GM12801 (cell line): Measurements from ENCODE around the gene AP2A2.

Experiments used
- CTCF ChIP-seq: IDR thresholded peaks from one replicate; pipeline ENCODE4 v1.5.1; 2011; ENCODE audit warnings: control low read depth; ENCODE audit not compliant: insufficient read length; ENCODE audit errors: extremely low read depth

AP2A2 gene

DNA sequence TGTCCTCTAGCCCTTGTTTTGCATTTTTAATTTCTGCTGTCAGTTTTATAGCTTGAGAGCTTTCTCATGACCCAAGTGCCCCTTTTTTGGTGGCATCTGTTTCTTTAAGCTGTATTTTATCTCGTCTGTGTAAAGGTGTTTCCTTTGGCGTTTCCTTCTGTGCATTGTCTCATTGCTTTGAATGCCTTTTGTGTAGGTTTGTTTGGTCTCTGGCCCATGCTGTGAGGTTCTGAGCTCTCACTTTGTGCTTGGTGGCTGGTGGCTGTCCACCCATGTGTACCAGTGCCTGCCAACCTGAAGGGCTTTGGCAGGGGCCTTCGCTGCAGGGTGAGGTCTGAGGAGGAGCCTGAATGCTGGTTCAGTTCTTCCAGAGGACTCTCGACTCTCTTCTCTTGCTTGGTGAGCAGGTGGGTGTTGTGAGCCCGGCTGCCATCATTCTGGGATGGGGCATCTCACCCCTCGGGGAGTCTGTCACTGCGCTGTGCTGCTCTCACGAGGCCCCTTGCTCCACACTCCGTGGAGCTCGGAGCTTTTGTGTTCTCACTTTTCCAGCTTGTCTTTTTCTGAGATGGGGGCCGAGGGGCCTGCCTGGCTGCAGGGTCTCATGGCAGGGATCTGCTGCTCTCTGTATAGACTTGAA lies 14.9 kb downstream of the AP2A2 start:
- TF ChIP-seq CTCF: no peak

- no peak for TF ChIP-seq CTCF
Observed at GRCh38 chr11:942823-943222, 17.2 kb downstream of the AP2A2 start.

GRCh38 chr11:944711-945470 lies 19.2 kb downstream of the AP2A2 start:
- TF ChIP-seq CTCF: no peak

- TF ChIP-seq CTCF: no peak
Observed at GRCh38 chr11:945986-946385, 20.3 kb downstream of the AP2A2 start.

DNA sequence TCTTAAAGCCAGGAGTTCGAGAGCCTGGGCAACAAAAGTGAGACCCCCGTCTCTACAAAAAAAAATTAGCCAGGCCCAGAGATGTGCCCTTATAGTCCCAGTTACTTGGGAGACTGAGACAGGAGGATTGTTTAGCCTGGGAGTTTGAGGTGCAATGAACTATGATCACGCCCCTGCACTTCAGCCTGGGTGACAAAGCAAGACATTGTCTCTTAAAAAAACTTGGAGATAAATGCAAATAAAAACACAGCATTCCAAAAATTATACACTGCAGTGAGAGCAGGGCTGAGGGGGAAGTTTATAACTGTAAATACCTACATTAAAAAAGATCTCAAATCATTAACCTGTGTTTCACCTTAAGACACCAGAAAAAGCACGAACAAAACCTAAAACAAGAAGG lies 22.1 kb downstream of the AP2A2 start:
- TF ChIP-seq CTCF: no peak

GRCh38 chr11:951507-951906 lies 25.8 kb downstream of the AP2A2 start:
- no peak for TF ChIP-seq CTCF

DNA sequence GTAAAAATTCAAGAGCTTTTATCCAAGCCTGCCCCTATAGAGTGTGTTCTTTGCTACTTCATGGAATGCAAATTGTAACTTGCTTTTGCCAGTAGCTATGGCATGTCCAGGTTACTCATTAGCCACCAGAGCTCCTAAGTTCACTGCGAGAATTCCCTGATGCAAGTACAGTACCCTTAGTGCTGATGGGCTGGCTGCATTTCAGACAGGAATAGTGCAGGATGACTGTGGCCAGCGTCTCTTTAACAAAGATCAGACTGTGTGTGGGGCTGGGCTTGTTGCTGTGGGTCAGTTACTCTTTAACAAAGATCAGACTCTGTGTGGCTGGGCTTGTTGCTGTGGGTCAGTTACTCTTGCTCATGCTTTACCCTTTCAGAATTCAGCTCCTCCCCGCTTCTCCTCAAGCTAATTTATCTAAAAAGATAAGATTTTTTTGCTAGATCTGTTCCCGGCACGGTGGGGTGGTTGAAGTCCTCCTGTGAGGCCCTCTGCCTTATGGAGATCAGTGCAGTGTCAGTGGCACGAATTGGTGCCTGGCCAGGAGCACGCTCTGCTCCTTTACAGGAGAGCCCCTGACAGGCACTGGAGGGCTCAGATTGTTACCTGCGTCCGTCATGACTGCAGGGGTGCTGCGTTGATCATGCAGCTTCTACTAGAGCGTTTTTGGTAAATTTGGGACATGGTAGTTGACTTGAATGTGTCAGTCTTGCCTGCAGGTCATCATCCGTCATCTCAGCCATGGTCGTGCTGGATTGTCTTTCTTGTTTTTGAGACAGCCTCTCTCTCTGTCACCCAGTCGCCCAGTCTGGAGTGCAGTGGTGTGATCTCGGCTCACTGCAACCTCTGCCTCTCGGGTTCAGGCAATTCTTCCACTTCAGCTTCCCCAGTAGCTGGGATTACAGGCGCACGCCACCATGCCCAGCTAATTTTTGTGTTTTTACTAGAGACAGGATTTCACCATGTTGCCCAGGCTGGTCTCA lies 27.0 kb downstream of the AP2A2 start:
- no peak for TF ChIP-seq CTCF
